HepG2 (cell line): ENCODE data around the gene ZNF526. TPM values are rescaled to one million over a fixed set of nuclear protein-coding genes. Genes with fewer than 3 reads are reported as not detected.
A peak's percentile ranks its signal among the peaks of the same experiment; 100 is the strongest.

Experiments used
- DPF2 ChIP-seq: sonication (generic); formaldehyde crosslinking; IDR thresholded peaks from 2 replicates; pipeline ENCODE4 v1.4.0; 2020; ENCODE audit warnings: mild to moderate bottlenecking, low read depth, missing genetic modification reagents, borderline replicate concordance
- MTA1 ChIP-seq: sonication (generic); formaldehyde crosslinking; IDR thresholded peaks from 2 replicates; pipeline ENCODE4 v1.4.0; 2020; ENCODE audit warnings: missing genetic modification reagents, mild to moderate bottlenecking, borderline replicate concordance
- STAG1 ChIP-seq: sonication (generic); formaldehyde crosslinking; IDR thresholded peaks from 2 replicates; pipeline ENCODE4 v1.4.0; 2020; ENCODE audit warnings: missing genetic modification reagents
- ZMYM3 ChIP-seq: sonication (generic); formaldehyde crosslinking; IDR thresholded peaks from 2 replicates; pipeline ENCODE4 v1.5.1; 2020; ENCODE audit warnings: mild to moderate bottlenecking, missing genetic modification reagents
- ZNF510 ChIP-seq: sonication (generic); formaldehyde crosslinking; IDR thresholded peaks from 2 replicates; pipeline ENCODE4 v1.4.0; 2020; ENCODE audit warnings: low read depth, mild to moderate bottlenecking, missing genetic modification reagents
- ZNF780A ChIP-seq: sonication (generic); formaldehyde crosslinking; IDR thresholded peaks from 2 replicates; pipeline ENCODE4 v1.8.0; 2022; ENCODE audit warnings: mild to moderate bottlenecking, missing genetic modification reagents, moderate library complexity
- polyA plus RNA-seq, 8 experiments: library from polyadenylated mRNA; depleted of rRNA in 3 of 8; stranded (reverse) in 7 of 8; unstranded in 1 of 8; fragments of >200 nt; fragmentation: Illumina TruSeq in 4 of 8; extraction: Trizol in 4 of 8; gene quantifications; 2 replicates each; pipeline versions ENCODE4 v1.2.1 to v1.2.3, GENCODE V29; 2011 to 2016; ENCODE audit warnings: low read depth in 4 of 8, missing spikeins in 1 of 8, mixed read lengths in 1 of 8; ENCODE audit not compliant: insufficient read depth in 1 of 8
- total RNA-seq, 5 experiments: library from RNA; depleted of rRNA; stranded (reverse); fragments of >200 nt; fragmentation: Illumina TruSeq; extraction: Trizol; gene quantifications; 2 replicates each; pipeline ENCODE4 v1.2.3, GENCODE V29; 2016; ENCODE audit warnings: low read depth in 1 of 5
- TF ChIP-seq, protein P1 (sequence below): sonication (generic); formaldehyde crosslinking; IDR thresholded peaks from 2 replicates; pipeline ENCODE4 v1.4.0; 2020; ENCODE audit warnings: missing genetic modification reagents, borderline replicate concordance
- TF ChIP-seq, protein P2 (sequence below): sonication (generic); formaldehyde crosslinking; conservative IDR thresholded peaks from 2 replicates; pipeline ENCODE4 v1.5.0; 2020; ENCODE audit warnings: missing genetic modification reagents
- TF ChIP-seq, protein P3 (sequence below): sonication (generic); formaldehyde crosslinking; IDR thresholded peaks from 2 replicates; pipeline ENCODE4 v1.5.1; 2020; ENCODE audit warnings: missing genetic modification reagents, mild to moderate bottlenecking, borderline replicate concordance
- TF ChIP-seq, protein P4 (sequence below): IDR thresholded peaks from 2 replicates; pipeline ENCODE4 v1.6.1; 2016; ENCODE audit warnings: low read depth, missing genetic modification reagents, missing compliant biosample characterization
- TF ChIP-seq, protein P5 (sequence below): sonication (generic); formaldehyde crosslinking; conservative IDR thresholded peaks from 2 replicates; pipeline ENCODE4 v1.4.0; 2020; ENCODE audit warnings: missing genetic modification reagents

The ZNF526 gene
- total and polyA plus RNA-seq, 2 of the 13 experiments (the other 11 are each of a cell fraction or from before 2014, with no cell fraction given) = 3.3 to 8.4 TPM

DNA sequence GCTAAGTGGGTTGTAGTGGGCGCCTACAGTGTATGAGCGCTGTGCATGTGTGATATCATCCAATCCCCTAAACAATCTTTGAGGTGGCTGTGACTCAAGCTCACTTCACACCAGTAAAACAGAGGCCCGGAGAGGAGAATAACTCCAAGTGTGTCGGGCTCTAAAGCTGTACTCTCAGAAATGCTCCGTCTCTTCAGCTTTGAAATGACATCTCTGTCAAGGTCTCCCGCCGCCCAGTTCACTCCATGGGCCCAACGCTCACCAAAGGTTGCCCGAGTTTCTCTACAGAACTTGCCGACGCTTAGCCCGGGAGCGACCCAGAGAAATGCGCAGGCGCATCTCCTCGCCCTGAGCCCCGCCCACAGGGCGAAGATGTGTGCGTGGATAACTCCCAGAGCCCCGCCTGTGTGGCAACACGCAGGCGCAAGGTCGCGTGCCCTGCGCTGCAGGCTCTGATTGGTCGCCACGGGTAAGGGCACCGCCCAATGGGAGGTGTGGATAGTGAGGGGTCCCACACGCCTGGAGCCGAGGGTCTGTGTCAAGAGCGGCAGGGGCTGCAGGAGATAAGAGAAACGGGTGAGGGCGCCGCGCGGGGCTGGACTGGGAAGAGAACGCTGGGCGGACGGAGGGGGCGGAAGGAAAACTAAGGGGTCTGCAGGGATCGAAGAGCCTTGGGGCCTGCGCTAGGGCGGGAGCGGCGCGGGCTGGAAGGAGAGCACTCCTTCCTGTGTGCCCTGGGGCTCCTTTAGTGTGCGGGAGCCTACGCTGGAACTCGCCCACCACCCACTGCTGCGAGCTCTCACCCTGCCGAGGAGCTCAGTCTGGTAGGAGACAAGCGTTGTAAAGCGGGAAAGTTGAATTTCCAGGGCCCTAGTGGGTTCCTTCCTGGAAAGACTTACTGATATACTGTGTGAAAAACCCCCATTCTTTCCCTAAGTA lies at the start of gene ZNF526 (continued):
- TF ChIP-seq, protein P1, sequence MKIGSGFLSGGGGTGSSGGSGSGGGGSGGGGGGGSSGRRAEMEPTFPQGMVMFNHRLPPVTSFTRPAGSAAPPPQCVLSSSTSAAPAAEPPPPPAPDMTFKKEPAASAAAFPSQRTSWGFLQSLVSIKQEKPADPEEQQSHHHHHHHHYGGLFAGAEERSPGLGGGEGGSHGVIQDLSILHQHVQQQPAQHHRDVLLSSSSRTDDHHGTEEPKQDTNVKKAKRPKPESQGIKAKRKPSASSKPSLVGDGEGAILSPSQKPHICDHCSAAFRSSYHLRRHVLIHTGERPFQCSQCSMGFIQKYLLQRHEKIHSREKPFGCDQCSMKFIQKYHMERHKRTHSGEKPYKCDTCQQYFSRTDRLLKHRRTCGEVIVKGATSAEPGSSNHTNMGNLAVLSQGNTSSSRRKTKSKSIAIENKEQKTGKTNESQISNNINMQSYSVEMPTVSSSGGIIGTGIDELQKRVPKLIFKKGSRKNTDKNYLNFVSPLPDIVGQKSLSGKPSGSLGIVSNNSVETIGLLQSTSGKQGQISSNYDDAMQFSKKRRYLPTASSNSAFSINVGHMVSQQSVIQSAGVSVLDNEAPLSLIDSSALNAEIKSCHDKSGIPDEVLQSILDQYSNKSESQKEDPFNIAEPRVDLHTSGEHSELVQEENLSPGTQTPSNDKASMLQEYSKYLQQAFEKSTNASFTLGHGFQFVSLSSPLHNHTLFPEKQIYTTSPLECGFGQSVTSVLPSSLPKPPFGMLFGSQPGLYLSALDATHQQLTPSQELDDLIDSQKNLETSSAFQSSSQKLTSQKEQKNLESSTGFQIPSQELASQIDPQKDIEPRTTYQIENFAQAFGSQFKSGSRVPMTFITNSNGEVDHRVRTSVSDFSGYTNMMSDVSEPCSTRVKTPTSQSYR = no peak
- TF ChIP-seq STAG1 (CRISPR knock-in tag) = no peak
- TF ChIP-seq, protein P2, sequence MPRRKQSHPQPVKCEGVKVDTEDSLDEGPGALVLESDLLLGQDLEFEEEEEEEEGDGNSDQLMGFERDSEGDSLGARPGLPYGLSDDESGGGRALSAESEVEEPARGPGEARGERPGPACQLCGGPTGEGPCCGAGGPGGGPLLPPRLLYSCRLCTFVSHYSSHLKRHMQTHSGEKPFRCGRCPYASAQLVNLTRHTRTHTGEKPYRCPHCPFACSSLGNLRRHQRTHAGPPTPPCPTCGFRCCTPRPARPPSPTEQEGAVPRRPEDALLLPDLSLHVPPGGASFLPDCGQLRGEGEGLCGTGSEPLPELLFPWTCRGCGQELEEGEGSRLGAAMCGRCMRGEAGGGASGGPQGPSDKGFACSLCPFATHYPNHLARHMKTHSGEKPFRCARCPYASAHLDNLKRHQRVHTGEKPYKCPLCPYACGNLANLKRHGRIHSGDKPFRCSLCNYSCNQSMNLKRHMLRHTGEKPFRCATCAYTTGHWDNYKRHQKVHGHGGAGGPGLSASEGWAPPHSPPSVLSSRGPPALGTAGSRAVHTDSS = no peak
- TF ChIP-seq ZNF510 (CRISPR knock-in tag) = no peak; the same call in 1 of the 2 replicates
- no peak for TF ChIP-seq ZMYM3
- TF ChIP-seq, protein P3, sequence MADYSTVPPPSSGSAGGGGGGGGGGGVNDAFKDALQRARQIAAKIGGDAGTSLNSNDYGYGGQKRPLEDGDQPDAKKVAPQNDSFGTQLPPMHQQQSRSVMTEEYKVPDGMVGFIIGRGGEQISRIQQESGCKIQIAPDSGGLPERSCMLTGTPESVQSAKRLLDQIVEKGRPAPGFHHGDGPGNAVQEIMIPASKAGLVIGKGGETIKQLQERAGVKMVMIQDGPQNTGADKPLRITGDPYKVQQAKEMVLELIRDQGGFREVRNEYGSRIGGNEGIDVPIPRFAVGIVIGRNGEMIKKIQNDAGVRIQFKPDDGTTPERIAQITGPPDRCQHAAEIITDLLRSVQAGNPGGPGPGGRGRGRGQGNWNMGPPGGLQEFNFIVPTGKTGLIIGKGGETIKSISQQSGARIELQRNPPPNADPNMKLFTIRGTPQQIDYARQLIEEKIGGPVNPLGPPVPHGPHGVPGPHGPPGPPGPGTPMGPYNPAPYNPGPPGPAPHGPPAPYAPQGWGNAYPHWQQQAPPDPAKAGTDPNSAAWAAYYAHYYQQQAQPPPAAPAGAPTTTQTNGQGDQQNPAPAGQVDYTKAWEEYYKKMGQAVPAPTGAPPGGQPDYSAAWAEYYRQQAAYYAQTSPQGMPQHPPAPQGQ (CRISPR knock-in tag) = no peak
- TF ChIP-seq, protein P4, sequence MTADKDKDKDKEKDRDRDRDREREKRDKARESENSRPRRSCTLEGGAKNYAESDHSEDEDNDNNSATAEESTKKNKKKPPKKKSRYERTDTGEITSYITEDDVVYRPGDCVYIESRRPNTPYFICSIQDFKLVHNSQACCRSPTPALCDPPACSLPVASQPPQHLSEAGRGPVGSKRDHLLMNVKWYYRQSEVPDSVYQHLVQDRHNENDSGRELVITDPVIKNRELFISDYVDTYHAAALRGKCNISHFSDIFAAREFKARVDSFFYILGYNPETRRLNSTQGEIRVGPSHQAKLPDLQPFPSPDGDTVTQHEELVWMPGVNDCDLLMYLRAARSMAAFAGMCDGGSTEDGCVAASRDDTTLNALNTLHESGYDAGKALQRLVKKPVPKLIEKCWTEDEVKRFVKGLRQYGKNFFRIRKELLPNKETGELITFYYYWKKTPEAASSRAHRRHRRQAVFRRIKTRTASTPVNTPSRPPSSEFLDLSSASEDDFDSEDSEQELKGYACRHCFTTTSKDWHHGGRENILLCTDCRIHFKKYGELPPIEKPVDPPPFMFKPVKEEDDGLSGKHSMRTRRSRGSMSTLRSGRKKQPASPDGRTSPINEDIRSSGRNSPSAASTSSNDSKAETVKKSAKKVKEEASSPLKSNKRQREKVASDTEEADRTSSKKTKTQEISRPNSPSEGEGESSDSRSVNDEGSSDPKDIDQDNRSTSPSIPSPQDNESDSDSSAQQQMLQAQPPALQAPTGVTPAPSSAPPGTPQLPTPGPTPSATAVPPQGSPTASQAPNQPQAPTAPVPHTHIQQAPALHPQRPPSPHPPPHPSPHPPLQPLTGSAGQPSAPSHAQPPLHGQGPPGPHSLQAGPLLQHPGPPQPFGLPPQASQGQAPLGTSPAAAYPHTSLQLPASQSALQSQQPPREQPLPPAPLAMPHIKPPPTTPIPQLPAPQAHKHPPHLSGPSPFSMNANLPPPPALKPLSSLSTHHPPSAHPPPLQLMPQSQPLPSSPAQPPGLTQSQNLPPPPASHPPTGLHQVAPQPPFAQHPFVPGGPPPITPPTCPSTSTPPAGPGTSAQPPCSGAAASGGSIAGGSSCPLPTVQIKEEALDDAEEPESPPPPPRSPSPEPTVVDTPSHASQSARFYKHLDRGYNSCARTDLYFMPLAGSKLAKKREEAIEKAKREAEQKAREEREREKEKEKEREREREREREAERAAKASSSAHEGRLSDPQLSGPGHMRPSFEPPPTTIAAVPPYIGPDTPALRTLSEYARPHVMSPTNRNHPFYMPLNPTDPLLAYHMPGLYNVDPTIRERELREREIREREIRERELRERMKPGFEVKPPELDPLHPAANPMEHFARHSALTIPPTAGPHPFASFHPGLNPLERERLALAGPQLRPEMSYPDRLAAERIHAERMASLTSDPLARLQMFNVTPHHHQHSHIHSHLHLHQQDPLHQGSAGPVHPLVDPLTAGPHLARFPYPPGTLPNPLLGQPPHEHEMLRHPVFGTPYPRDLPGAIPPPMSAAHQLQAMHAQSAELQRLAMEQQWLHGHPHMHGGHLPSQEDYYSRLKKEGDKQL (CRISPR knock-in tag) = 0 out of 2 replicates have a peak, but pooled peaks have one; percentile 40
- TF ChIP-seq, protein P5, sequence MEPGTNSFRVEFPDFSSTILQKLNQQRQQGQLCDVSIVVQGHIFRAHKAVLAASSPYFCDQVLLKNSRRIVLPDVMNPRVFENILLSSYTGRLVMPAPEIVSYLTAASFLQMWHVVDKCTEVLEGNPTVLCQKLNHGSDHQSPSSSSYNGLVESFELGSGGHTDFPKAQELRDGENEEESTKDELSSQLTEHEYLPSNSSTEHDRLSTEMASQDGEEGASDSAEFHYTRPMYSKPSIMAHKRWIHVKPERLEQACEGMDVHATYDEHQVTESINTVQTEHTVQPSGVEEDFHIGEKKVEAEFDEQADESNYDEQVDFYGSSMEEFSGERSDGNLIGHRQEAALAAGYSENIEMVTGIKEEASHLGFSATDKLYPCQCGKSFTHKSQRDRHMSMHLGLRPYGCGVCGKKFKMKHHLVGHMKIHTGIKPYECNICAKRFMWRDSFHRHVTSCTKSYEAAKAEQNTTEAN (CRISPR knock-in tag) = no peak
- no peak for TF ChIP-seq ZNF780A (CRISPR knock-in tag)
- TF ChIP-seq MTA1 = no peak
- TF ChIP-seq DPF2 = no peak
